PC-9 (cell line): Measurements from ENCODE around the gene TUBB4B. TPM values are rescaled to one million over a fixed set of nuclear protein-coding genes. Genes with fewer than 3 reads are reported as not detected.

Experiments
- BruUV-seq: library from RNA; stranded (reverse); fragments of 400-500 nt; replicated peaks from 2 replicates; lab custom pipeline; 2021; lab: Mats Ljungman, UMichigan
- CTCF ChIA-PET: fragments of 300-600 bp; sonication (Branson Sonifier 250); formaldehyde crosslinking; loops from one replicate; lab custom pipeline; 2022; ENCODE audit warnings: antibody characterized with exemption; lab: Charles Lee
- POLR2A ChIA-PET: fragments of 300-600 bp; sonication (Branson Sonifier 250); formaldehyde crosslinking; loops from one replicate; lab custom pipeline; 2022; ENCODE audit warnings: antibody characterized with exemption; ENCODE audit not compliant: unreplicated experiment; lab: Charles Lee
- DNase-seq, 2 experiments: peaks; one replicate each; pipeline versions ENCODE4 v3.0.0 to v3.0.0-alpha.2; 2015 to 2022; ENCODE audit warnings: mixed read lengths in 1 of 2
- H2AFZ ChIP-seq: fragments of 200-600 bp; sonication (generic); 2 replicates; pipeline ENCODE4 v1.8.1; 2017; ENCODE audit warnings: antibody characterized with exemption
- H3F3A ChIP-seq: fragments of 200-600 bp; sonication (generic); 2 replicates; pipeline ENCODE4 v1.8.1; 2017; ENCODE audit warnings: antibody characterized with exemption, mild to moderate bottlenecking, low read depth; ENCODE audit not compliant: insufficient read depth
- H3K27ac ChIP-seq: fragments of 200-600 bp; sonication (generic); 2 replicates; pipeline ENCODE4 v1.6.1; 2016; ENCODE audit warnings: mixed run types
- H3K27me3 ChIP-seq: fragments of 200-600 bp; sonication (generic); 2 replicates; pipeline ENCODE4 v1.6.1; 2016; ENCODE audit warnings: low read depth, mixed run types; ENCODE audit not compliant: insufficient read depth
- H3K36me3 ChIP-seq: fragments of 200-600 bp; sonication (generic); 2 replicates; pipeline ENCODE4 v1.6.1; 2016; ENCODE audit warnings: low read depth, mixed run types
- H3K4me1 ChIP-seq: fragments of 200-600 bp; sonication (generic); replicated peaks from 2 replicates; pipeline ENCODE4 v1.6.1; 2016; ENCODE audit warnings: mixed run types; ENCODE audit not compliant: insufficient read depth
- H3K4me2 ChIP-seq: fragments of 200-600 bp; sonication (generic); 2 replicates; pipeline ENCODE4 v1.6.1; 2017; ENCODE audit warnings: mixed run types
- H3K4me3 ChIP-seq: fragments of 200-600 bp; sonication (generic); 2 replicates; pipeline ENCODE4 v1.6.1; 2016; ENCODE audit warnings: mixed run types
- H3K79me2 ChIP-seq: fragments of 200-600 bp; sonication (generic); 2 replicates; pipeline ENCODE4 v1.6.1; 2017; ENCODE audit warnings: low read depth, mixed run types
- H3K9me2 ChIP-seq: fragments of 200-600 bp; sonication (generic); 2 replicates; pipeline ENCODE4 v1.8.1; 2017; ENCODE audit warnings: mild to moderate bottlenecking; ENCODE audit not compliant: insufficient read depth
- H3K9me3 ChIP-seq: fragments of 200-600 bp; sonication (generic); 2 replicates; pipeline ENCODE4 v1.8.1; 2016; ENCODE audit warnings: low read depth; ENCODE audit not compliant: insufficient read depth
- H4K20me1 ChIP-seq: fragments of 200-600 bp; sonication (generic); 2 replicates; pipeline ENCODE4 v1.8.1; 2017; ENCODE audit not compliant: insufficient read depth
- EZH2 ChIP-seq: fragments of 200-600 bp; sonication (generic); IDR thresholded peaks from 2 replicates; pipeline ENCODE4 v1.8.0; 2017; ENCODE audit warnings: antibody characterized with exemption, low read depth
- intact Hi-C: fragments of 100-400 bp; cut with micrococcal nuclease; formaldehyde crosslinking; loops from one replicate; pipeline ENCODE4 v1.10.0; 2022; ENCODE audit not compliant: unreplicated experiment
- total RNA-seq: library from RNA; stranded (reverse); gene quantifications from 2 replicates; pipeline ENCODE4 v1.2.3, GENCODE V29; 2021
- TF ChIP-seq, protein P1 (sequence below): fragments of 200-600 bp; sonication (generic); conservative IDR thresholded peaks from 2 replicates; pipeline ENCODE4 v1.6.1; 2017; ENCODE audit warnings: mixed run types, antibody characterized with exemption, mild to moderate bottlenecking, moderate library complexity

Gene TUBB4B
- total RNA-seq, 1 experiment from 2014 or later: 494 TPM

GRCh38 chr9:137281345-137282116, 40.4 kb downstream of the TUBB4B start:
- H3K4me1 ChIP-seq: peaks cover 12% of the 10 kb centered on the region
- peaks cover 17% of the 10 kb centered on the region for H3F3A ChIP-seq
- no peaks in the 10 kb centered on the region for H3K27me3 ChIP-seq
- ChIA-PET POLR2A (no interaction called here), CTCF (interaction anchor here (0.5 to 0.7 kb wide), 2 partner anchors 496 to 994 kb away, joined by 3 read pairs; no protein-coding TSS in a partner anchor)
- DNase-seq: no peak
- no peak for TF ChIP-seq EZH2
- TF ChIP-seq, protein P1, sequence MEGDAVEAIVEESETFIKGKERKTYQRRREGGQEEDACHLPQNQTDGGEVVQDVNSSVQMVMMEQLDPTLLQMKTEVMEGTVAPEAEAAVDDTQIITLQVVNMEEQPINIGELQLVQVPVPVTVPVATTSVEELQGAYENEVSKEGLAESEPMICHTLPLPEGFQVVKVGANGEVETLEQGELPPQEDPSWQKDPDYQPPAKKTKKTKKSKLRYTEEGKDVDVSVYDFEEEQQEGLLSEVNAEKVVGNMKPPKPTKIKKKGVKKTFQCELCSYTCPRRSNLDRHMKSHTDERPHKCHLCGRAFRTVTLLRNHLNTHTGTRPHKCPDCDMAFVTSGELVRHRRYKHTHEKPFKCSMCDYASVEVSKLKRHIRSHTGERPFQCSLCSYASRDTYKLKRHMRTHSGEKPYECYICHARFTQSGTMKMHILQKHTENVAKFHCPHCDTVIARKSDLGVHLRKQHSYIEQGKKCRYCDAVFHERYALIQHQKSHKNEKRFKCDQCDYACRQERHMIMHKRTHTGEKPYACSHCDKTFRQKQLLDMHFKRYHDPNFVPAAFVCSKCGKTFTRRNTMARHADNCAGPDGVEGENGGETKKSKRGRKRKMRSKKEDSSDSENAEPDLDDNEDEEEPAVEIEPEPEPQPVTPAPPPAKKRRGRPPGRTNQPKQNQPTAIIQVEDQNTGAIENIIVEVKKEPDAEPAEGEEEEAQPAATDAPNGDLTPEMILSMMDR: no peak
- no peak overlapping the region for H3K4me3 ChIP-seq
- peaks cover 7% of the 10 kb centered on the region; the same call in 1 of the 2 replicates for H3K36me3 ChIP-seq
- no peaks in the 10 kb centered on the region for H4K20me1 ChIP-seq
- peaks cover 26% of the 10 kb centered on the region; the same call in 1 of the 2 replicates for H3K79me2 ChIP-seq
- H2AFZ ChIP-seq: no peak overlapping the region
- BruUV-seq: no TSS peak
- no peak overlapping the region for H3K27ac ChIP-seq
- H3K9me2 ChIP-seq: no peaks in the 10 kb centered on the region
- H3K4me2 ChIP-seq: no peak overlapping the region
- intact Hi-C loops: no loop called here
- H3K9me3 ChIP-seq: no peaks in the 10 kb centered on the region

GRCh38 chr9:137286975-137287383, 45.9 kb downstream of the TUBB4B start:
- CTCF ChIA-PET: interaction anchor here (0.6 to 0.7 kb wide), 5 partner anchors 50 to 471 kb away, joined by 3 to 5 read pairs (median 4); no protein-coding TSS in a partner anchor
- DNase-seq: peak; percentile 63 to 69

DNA sequence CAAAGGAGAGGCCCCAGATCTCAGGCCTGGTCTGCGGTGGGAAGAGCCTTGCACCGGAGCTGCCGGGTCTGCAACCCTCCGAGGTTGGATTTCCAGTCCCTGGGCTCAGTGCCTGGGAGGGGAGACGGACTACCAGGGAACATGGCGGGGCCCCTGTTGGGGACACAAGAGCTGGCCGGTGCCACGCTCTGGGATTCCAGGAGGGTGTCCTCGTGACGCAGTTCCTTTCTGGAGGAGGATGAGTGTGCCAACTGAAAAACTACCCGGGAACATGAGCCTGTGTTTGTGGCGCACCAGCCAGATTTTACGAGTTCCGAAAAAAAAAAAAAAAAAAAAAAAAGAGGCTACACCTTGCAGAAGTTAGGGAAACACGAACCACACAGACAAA, 52.0 kb downstream of the TUBB4B start:
- Histone ChIP-seq H3K36me3 (no peaks in the 10 kb centered on the region), H3K79me2 (no peaks in the 10 kb centered on the region), H3K4me3 (no peak overlapping the region), H3F3A (peaks cover 23% of the 10 kb centered on the region), H2AFZ (no peak overlapping the region), H3K4me1 (no peaks in the 10 kb centered on the region), H4K20me1 (no peaks in the 10 kb centered on the region), H3K27ac (no peak overlapping the region), H3K9me3 (no peaks in the 10 kb centered on the region), H3K27me3 (no peaks in the 10 kb centered on the region), H3K4me2 (no peak overlapping the region), H3K9me2 (no peaks in the 10 kb centered on the region)
- ChIA-PET CTCF (interaction anchor here (0.7 kb wide), 1 partner anchor 39 kb away, joined by 5 read pairs; no protein-coding TSS in a partner anchor), POLR2A (no interaction called here)
- BruUV-seq: no TSS peak
- TF ChIP-seq, protein P1: no peak
- intact Hi-C loops: no loop called here
- DNase-seq: no peak

More at GRCh38 chr9:137286975-137287383, 45.9 kb downstream of the TUBB4B start:
- no peak overlapping the region for H3K27ac ChIP-seq
- peaks cover 7% of the 10 kb centered on the region; the same call in 1 of the 2 replicates for H3K36me3 ChIP-seq
- H3K4me2 ChIP-seq: no peak overlapping the region
- no peaks in the 10 kb centered on the region for H3K9me3 ChIP-seq
- no peak overlapping the region for H2AFZ ChIP-seq
- H4K20me1 ChIP-seq: no peaks in the 10 kb centered on the region
- no peaks in the 10 kb centered on the region for H3K79me2 ChIP-seq
- H3K4me3 ChIP-seq: no peak overlapping the region
- H3F3A ChIP-seq: peaks cover 10% of the 10 kb centered on the region; the same call in 1 of the 2 replicates
- no peaks in the 10 kb centered on the region for H3K9me2 ChIP-seq
- no peak for TF ChIP-seq EZH2
- TF ChIP-seq, protein P1: peak; percentile 74
- no TSS peak for BruUV-seq
- intact Hi-C loops: no loop called here
- no peaks in the 10 kb centered on the region for H3K4me1 ChIP-seq
- H3K27me3 ChIP-seq: no peaks in the 10 kb centered on the region
- POLR2A ChIA-PET: interaction anchor here (0.6 to 1.2 kb wide), 2 partner anchors 9 to 143 kb away, joined by 3 to 4 read pairs; partner anchors contain the start of gene TOR4A

Other genes starting within 250 kb of the TUBB4B start
- gene PAXX, start 248.9 kb upstream of the TUBB4B start, total RNA-seq: 54.9 and 78.9 TPM in 2 replicates
- 24.1 and 39.7 TPM in 2 replicates for gene CLIC3, start 244.7 kb upstream of the TUBB4B start, total RNA-seq
- gene ABCA2, start 213.1 kb upstream of the TUBB4B start, total RNA-seq: 79.2 and 115 TPM in 2 replicates
- gene FUT7, start 209.2 kb upstream of the TUBB4B start, total RNA-seq: not detected in 2 replicates
- gene NPDC1, start 195.1 kb upstream of the TUBB4B start, total RNA-seq: 89.8 and 137 TPM in 2 replicates
- gene ENTPD2, start 187.2 kb upstream of the TUBB4B start, total RNA-seq: 9.0 and 14.1 TPM in 2 replicates
- 46.9 and 50.3 TPM in 2 replicates for gene SAPCD2, start 170.7 kb upstream of the TUBB4B start, total RNA-seq
- 9.9 and 14.7 TPM in 2 replicates for gene UAP1L1, start 163.8 kb upstream of the TUBB4B start, total RNA-seq
- 79.3 and 107 TPM in 2 replicates for gene MAN1B1, start 154.3 kb upstream of the TUBB4B start, total RNA-seq
- 104 and 126 TPM in 2 replicates for gene DPP7, start 126.6 kb upstream of the TUBB4B start, total RNA-seq
- 0.10 TPM in 1 of 2 replicates, not detected in the other for gene GRIN1, start 102.1 kb upstream of the TUBB4B start, total RNA-seq
- 2.3 and 2.5 TPM in 2 replicates for gene LRRC26, start 71.2 kb upstream of the TUBB4B start, total RNA-seq
- gene TMEM210, start 69.2 kb upstream of the TUBB4B start, total RNA-seq: 0.74 and 1.5 TPM in 2 replicates
- 92.1 and 95.4 TPM in 2 replicates for gene ANAPC2, start 52.7 kb upstream of the TUBB4B start, total RNA-seq
- gene SSNA1, start 52.6 kb upstream of the TUBB4B start, total RNA-seq: 98.7 and 109 TPM in 2 replicates
- 61.0 and 61.8 TPM in 2 replicates for gene TPRN, start 40.5 kb upstream of the TUBB4B start, total RNA-seq
- 43.3 and 45.5 TPM in 2 replicates for gene TMEM203, start 35.6 kb upstream of the TUBB4B start, total RNA-seq
- 27.7 and 28.8 TPM in 2 replicates for gene NDOR1, start 35.6 kb upstream of the TUBB4B start, total RNA-seq
- 31.3 and 38.0 TPM in 2 replicates for gene RNF208, start 19.0 kb upstream of the TUBB4B start, total RNA-seq
- gene CYSRT1, start 16.1 kb upstream of the TUBB4B start, total RNA-seq: 9.0 and 15.2 TPM in 2 replicates
- gene RNF224, start 13.8 kb upstream of the TUBB4B start, total RNA-seq: 3.9 and 4.7 TPM in 2 replicates
- 1.4 and 2.5 TPM in 2 replicates for gene SLC34A3, start 10.4 kb upstream of the TUBB4B start, total RNA-seq
- 0.45 and 0.46 TPM in 2 replicates for gene STPG3, start 10.0 kb downstream of the TUBB4B start, total RNA-seq
- gene NELFB, start 14.0 kb downstream of the TUBB4B start, total RNA-seq: 94.2 and 103 TPM in 2 replicates
- gene TOR4A, start 36.4 kb downstream of the TUBB4B start, total RNA-seq: 48.9 and 59.9 TPM in 2 replicates
- gene NRARP, start 61.0 kb downstream of the TUBB4B start, total RNA-seq: 20.6 and 25.8 TPM in 2 replicates
- 23.7 and 38.5 TPM in 2 replicates for gene EXD3, start 181.9 kb downstream of the TUBB4B start, total RNA-seq
- gene NOXA1, start 182.1 kb downstream of the TUBB4B start, total RNA-seq: 10.5 and 22.8 TPM in 2 replicates
- 5.4 and 5.9 TPM in 2 replicates for gene ENTPD8, start 200.1 kb downstream of the TUBB4B start, total RNA-seq
- 73.4 and 90.4 TPM in 2 replicates for gene NSMF, start 218.0 kb downstream of the TUBB4B start, total RNA-seq